ENCODE data around the gene RIMS4. TPM values are rescaled to one million over a fixed set of nuclear protein-coding genes. Genes with fewer than 3 reads are reported as not detected.

The RIMS4 gene
- polyA plus RNA-seq, 3 donors, result not detected

- Histone ChIP-seq H3K4me3 (replicated peaks in 1 of 3; ENCODE audit: low read depth in 2 of 3, low read length in 3 of 3) (no peak overlapping the region), H3K9me3 (replicated peaks in 1 of 2; ENCODE audit: control insufficient read depth in 1 of 2, insufficient read depth in 1 of 2, low read length in 2 of 2) (no peaks in the 10 kb centered on the region), H3K4me2 (replicated peaks; ENCODE audit: extremely low read depth, low read length, poor library complexity, severe bottlenecking) (no peak overlapping the region), H3K36me3 (replicated peaks in 1 of 2; ENCODE audit: control insufficient read depth in 1 of 2, insufficient read depth in 2 of 2, low read length in 2 of 2) (no peaks in the 10 kb centered on the region), H3K79me2 (ENCODE audit: insufficient read depth, low read length) (no peaks in the 10 kb centered on the region), H2AFZ (ENCODE audit: insufficient read depth, low read depth, low read length, poor library complexity, severe bottlenecking) (no peak overlapping the region), H3K27ac (ENCODE audit: low read depth in 1 of 2, low read length in 2 of 2) (no peak overlapping the region), H4K20me1 (ENCODE audit: insufficient read depth, low read length) (no peaks in the 10 kb centered on the region), H3K4me1 (ENCODE audit: control insufficient read depth in 1 of 2, insufficient read depth in 2 of 2, low read length in 2 of 2) (no peaks in the 10 kb centered on the region), H3K27me3 (ENCODE audit: control insufficient read depth in 2 of 2, insufficient read depth in 2 of 2, low read length in 2 of 2) (peaks cover 0 to 2% of the 10 kb centered on the region in 2 donors), H3K9ac (ENCODE audit: insufficient read depth, low read length, poor library complexity, severe bottlenecking) (no peak overlapping the region)
- Mint-ChIP-seq H3K36me3 (no peaks in the 10 kb centered on the region), H3K4me3 (no peak overlapping the region), H3K9me3 (no peaks in the 10 kb centered on the region), H3K27me3 (ENCODE audit: low read depth in 3 of 3) (peaks cover 4 to 12% (median 12%) of the 10 kb centered on the region in 3 donors), H3K4me1 (no peaks in the 10 kb centered on the region), H3K27ac (no peak overlapping the region)
- DNase-seq, result no peak
- WGBS (ENCODE audit: insufficient coverage), result 93% methylated on average over 4 of the region's 7 CpGs
- intact Hi-C loops (cut with micrococcal nuclease), result no loop called here
- TF ChIP-seq CTCF (IDR thresholded peaks at IDR 0.05), result no peak
These were observed 23.0 kb downstream of the RIMS4 start for GRCh38 chr20:44787299-44787698.

GRCh38 chr20:44785768-44786167 lies 24.6 kb downstream of the RIMS4 start:
- no peak overlapping the region for H3K4me3 Mint-ChIP-seq
- H3K36me3 ChIP-seq (replicated peaks in 1 of 2; ENCODE audit: control insufficient read depth in 1 of 2, insufficient read depth in 2 of 2, low read length in 2 of 2), result no peaks in the 10 kb centered on the region
- peaks cover 0 to 2% of the 10 kb centered on the region in 2 donors for H3K27me3 ChIP-seq (ENCODE audit: control insufficient read depth in 2 of 2, insufficient read depth in 2 of 2, low read length in 2 of 2)
- H3K9me3 Mint-ChIP-seq, result no peaks in the 10 kb centered on the region
- H3K27me3 Mint-ChIP-seq (ENCODE audit: low read depth in 3 of 3), result peaks cover 4 to 12% (median 9%) of the 10 kb centered on the region in 3 donors
- DNase-seq, result no peak
- H3K4me1 ChIP-seq (ENCODE audit: control insufficient read depth in 1 of 2, insufficient read depth in 2 of 2, low read length in 2 of 2), result no peaks in the 10 kb centered on the region
- no peaks in the 10 kb centered on the region for H3K9me3 ChIP-seq (replicated peaks in 1 of 2; ENCODE audit: control insufficient read depth in 1 of 2, insufficient read depth in 1 of 2, low read length in 2 of 2)
- no peaks in the 10 kb centered on the region for H4K20me1 ChIP-seq (ENCODE audit: insufficient read depth, low read length)
- no peak overlapping the region for H3K9ac ChIP-seq (ENCODE audit: insufficient read depth, low read length, poor library complexity, severe bottlenecking)
- H3K4me2 ChIP-seq (replicated peaks; ENCODE audit: extremely low read depth, low read length, poor library complexity, severe bottlenecking), result no peak overlapping the region
- no peak overlapping the region for H2AFZ ChIP-seq (ENCODE audit: insufficient read depth, low read depth, low read length, poor library complexity, severe bottlenecking)
- TF ChIP-seq CTCF (IDR thresholded peaks at IDR 0.05), result no peak
- intact Hi-C loops (cut with micrococcal nuclease), result no loop called here
- H3K27ac Mint-ChIP-seq, result no peak overlapping the region
- H3K36me3 Mint-ChIP-seq, result no peaks in the 10 kb centered on the region
- H3K27ac ChIP-seq (ENCODE audit: low read depth in 1 of 2, low read length in 2 of 2), result no peak overlapping the region
- WGBS (ENCODE audit: insufficient coverage), result no CpG with 5 or more reads among the region's 1 CpG
- no peak overlapping the region for H3K4me3 ChIP-seq (replicated peaks in 1 of 3; ENCODE audit: low read depth in 2 of 3, low read length in 3 of 3)
- no peaks in the 10 kb centered on the region for H3K4me1 Mint-ChIP-seq
- no peaks in the 10 kb centered on the region for H3K79me2 ChIP-seq (ENCODE audit: insufficient read depth, low read length)

Data from CD14-positive monocyte (primary cell).